T follicular helper cell (primary cell): Measurements from ENCODE around the gene HRAS.
A peak's percentile ranks its signal among the peaks of the same experiment; 100 is the strongest.
"Not testable (repeated sequence)": the region's sequence is repeated elsewhere in the genome, so short reads cannot be mapped to it uniquely, and the experiment has no call there.

Experiments
- DNase-seq: peaks from one replicate; pipeline ENCODE4 v3.0.0-alpha.2; 2020; ENCODE audit warnings: low read depth

HRAS gene

GRCh38 chr11:532986-533585, 2.3 kb downstream of the HRAS start:
- DNase-seq, result no peak

GRCh38 chr11:532527-532985, 2.8 kb downstream of the HRAS start:
- DNase-seq, result no peak

- DNase-seq, result no peak
Measured at GRCh38 chr11:531919-532526, 3.4 kb downstream of the HRAS start.

GRCh38 chr11:530960-531831, 4.2 kb downstream of the HRAS start:
- no peak for DNase-seq

- no peak for DNase-seq
Measured at GRCh38 chr11:529728-530411, 5.5 kb downstream of the HRAS start.

- DNase-seq, result no peak
Measured at GRCh38 chr11:528815-529727, 6.3 kb downstream of the HRAS start.

GRCh38 chr11:528166-528814, 7.1 kb downstream of the HRAS start:
- no peak for DNase-seq

- no peak for DNase-seq
Measured at GRCh38 chr11:526192-526591, 9.2 kb downstream of the HRAS start.

GRCh38 chr11:521177-521688, 14.1 kb downstream of the HRAS start:
- DNase-seq, result no peak

GRCh38 chr11:520428-521176, 14.8 kb downstream of the HRAS start:
- DNase-seq, result no peak

- peak; percentile 84 for DNase-seq
Measured at GRCh38 chr11:518463-519202, 16.7 kb downstream of the HRAS start.

- not testable (repeated sequence) for DNase-seq
Measured at GRCh38 chr11:516918-517685, 18.3 kb downstream of the HRAS start.

GRCh38 chr11:516400-516799, 19.0 kb downstream of the HRAS start:
- no peak for DNase-seq

GRCh38 chr11:515131-515530, 20.2 kb downstream of the HRAS start:
- no peak for DNase-seq

- DNase-seq, result no peak
Measured at GRCh38 chr11:514606-515005, 20.8 kb downstream of the HRAS start.

GRCh38 chr11:512761-513595, 22.4 kb downstream of the HRAS start:
- no peak for DNase-seq

GRCh38 chr11:508956-509355, 26.4 kb downstream of the HRAS start:
- no peak for DNase-seq
